Measurements from ENCODE around the gene CHCHD1.
"Not testable (repeated sequence)": the region's sequence is repeated elsewhere in the genome, so short reads cannot be mapped to it uniquely, and the experiment has no call there.

The CHCHD1 gene

GRCh38 chr10:73769396-73769795 is 12.5 kb upstream of the CHCHD1 start:
- DNase-seq: no peak

- DNase-seq: peak; percentile 79 to 87
Measured at GRCh38 chr10:73771722-73772280, 10.0 kb upstream of the CHCHD1 start.

- DNase-seq: peak; percentile 84 to 91
Measured at GRCh38 chr10:73772281-73773151, 9.3 kb upstream of the CHCHD1 start.

GRCh38 chr10:73773152-73773879 is 8.5 kb upstream of the CHCHD1 start:
- DNase-seq: no peak

GRCh38 chr10:73774637-73775036 is 7.2 kb upstream of the CHCHD1 start:
- peak; percentile 36 to 69 for DNase-seq

- no peak for DNase-seq
Measured at GRCh38 chr10:73779018-73779417, 2.8 kb upstream of the CHCHD1 start.

- DNase-seq: no peak
Measured at GRCh38 chr10:73779539-73780197, 2.2 kb upstream of the CHCHD1 start.

- no peak for DNase-seq
Measured at GRCh38 chr10:73780301-73780700, 1.5 kb upstream of the CHCHD1 start.

GRCh38 chr10:73780966-73781365 is 882 bp upstream of the CHCHD1 start:
- no peak for DNase-seq

GRCh38 chr10:73781548-73781878 is 335 bp upstream of the CHCHD1 start:
- DNase-seq: no peak

GRCh38 chr10:73782749-73783085 is 869 bp downstream of the CHCHD1 start:
- DNase-seq: no peak

- DNase-seq: peak; percentile 88 to 93
Measured at GRCh38 chr10:73785211-73785720, 3.4 kb downstream of the CHCHD1 start, which contains the start of gene ZSWIM8. ZSWIM8 (plus strand) TSS chr10:73785606; CDS start chr10:73785879, 273 bp downstream.

GRCh38 chr10:73785721-73786511 is 4.1 kb downstream of the CHCHD1 start:
- peak; percentile 27 to 69 for DNase-seq

GRCh38 chr10:73786512-73786885 is 4.7 kb downstream of the CHCHD1 start:
- DNase-seq: no peak

GRCh38 chr10:73787031-73787800 is 5.4 kb downstream of the CHCHD1 start:
- not testable (repeated sequence) for DNase-seq

GRCh38 chr10:73788864-73789658 is 7.2 kb downstream of the CHCHD1 start:
- no peak for DNase-seq

- DNase-seq: no peak
Measured at GRCh38 chr10:73789659-73790055, 7.8 kb downstream of the CHCHD1 start.

GRCh38 chr10:73790886-73791625 is 9.2 kb downstream of the CHCHD1 start:
- no peak for DNase-seq

- no peak for DNase-seq
Measured at GRCh38 chr10:73791871-73792400, 10.1 kb downstream of the CHCHD1 start.

GRCh38 chr10:73793456-73793855 is 11.6 kb downstream of the CHCHD1 start:
- DNase-seq: no peak
